NCI-H2196 treated with DMSO at 0.1 percent for 48 hours (cell line): ENCODE data around the gene GFI1B.

Experiments used
- DNase-seq: peaks from one replicate; lab custom pipeline; 2025; ENCODE audit not compliant: unreplicated experiment; lab: John Stamatoyannopoulos, UW

Gene GFI1B

DNA sequence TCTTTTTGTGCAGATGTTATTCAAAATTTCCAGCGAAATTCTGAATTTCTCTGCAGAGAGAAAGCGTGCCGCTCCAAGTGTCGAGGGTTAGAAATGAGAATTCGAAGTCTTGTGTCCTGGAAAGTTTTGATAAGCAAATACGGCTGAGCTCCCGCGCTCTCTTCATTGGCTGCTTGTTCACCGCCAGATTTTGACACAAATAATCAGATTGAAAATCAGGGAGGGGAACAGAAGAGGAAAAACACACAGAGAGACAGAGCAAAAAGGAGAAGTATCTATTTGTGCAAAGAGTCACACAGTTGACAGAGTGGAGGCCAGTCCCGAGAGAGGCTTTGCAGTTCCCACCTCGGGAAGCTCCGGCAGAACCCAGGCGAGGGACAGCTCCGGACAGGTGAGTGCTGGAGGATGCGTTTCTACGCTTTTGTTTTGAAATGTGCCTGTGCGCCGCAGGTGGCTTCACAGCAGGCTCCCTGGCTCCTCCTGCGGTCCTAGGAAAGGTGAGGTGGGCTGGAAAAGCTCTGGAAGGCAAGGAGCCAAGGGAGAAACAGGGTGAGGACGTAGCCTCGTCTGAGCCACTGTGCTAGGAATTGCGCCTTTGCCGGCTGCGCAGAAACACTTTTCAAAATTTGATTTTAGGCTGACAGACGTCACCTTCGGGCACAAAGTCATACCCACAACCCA is at the start of gene GFI1B:
Gene GFI1B (plus strand): TSS at position 244 of the 681 bp plus-strand sequence. CDS start 7,985 bp downstream, outside the sequence.
- no peak for DNase-seq

DNA sequence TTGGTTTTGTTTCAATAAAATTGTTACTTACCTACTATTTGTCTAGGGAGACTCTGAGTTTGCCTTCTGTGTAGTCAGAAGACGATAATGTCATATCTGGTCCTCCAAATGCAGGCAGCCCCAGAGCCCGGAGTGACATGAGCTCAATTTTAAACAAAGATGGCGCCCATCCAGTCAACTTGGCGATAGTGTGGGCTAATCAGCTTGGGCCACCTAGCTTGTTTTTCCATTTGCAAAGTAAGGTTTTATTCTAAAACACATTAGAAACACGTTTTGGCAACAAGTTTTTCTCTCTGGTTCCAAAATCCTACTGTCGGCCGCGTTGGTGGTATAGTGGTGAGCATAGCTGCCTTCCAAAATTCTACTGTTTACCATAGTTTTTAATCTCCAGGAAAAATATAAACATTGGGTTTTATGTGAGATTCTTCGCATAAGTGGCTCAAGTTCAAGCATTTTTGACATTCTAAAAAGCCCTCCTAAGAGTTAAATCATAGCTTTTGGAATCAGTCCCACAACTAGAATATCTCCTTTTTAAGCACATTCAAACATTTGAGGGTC is 47.2 kb upstream of the GFI1B start:
- DNase-seq: no peak

DNA sequence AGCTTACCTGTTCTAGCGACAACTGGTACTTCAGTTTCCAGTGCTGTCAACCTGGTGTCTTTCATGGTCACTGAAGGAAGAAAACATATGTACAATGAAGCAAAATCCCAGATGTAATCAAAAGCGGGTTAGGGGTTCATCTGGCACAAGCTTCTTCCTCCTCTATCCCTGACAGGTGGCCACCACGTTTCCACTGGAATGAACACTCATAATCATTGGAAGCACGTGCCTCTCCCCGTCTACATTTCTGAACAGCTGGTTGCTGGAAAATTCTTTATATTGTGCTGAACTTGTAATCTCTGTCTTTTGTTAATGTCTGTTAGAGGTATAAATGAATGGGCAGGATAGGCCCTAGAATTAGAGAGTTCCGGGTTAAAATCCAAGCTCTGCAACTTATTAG is 43.5 kb upstream of the GFI1B start:
- no peak for DNase-seq

DNA sequence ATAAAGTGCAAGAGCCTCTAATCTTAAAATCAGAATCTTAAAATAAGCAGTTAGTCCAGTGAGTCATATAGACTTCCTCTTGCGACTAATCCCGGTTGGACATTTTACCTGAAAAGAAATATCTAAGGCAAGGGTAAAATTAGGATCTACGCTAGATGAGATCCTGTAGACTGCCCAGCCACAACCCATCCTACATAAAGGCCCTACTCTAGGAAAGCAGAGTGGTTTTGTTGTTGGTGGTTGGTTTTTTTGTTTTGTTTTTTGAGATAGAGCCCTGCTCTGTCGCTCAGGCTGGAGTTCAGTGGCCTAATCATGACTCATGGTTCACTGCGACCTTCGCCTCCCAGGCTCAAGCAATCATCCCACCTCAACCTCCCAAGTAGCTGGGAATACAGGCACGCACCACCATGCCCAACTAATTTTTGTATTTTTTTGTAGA is 41.0 kb upstream of the GFI1B start:
- DNase-seq: no peak

DNA sequence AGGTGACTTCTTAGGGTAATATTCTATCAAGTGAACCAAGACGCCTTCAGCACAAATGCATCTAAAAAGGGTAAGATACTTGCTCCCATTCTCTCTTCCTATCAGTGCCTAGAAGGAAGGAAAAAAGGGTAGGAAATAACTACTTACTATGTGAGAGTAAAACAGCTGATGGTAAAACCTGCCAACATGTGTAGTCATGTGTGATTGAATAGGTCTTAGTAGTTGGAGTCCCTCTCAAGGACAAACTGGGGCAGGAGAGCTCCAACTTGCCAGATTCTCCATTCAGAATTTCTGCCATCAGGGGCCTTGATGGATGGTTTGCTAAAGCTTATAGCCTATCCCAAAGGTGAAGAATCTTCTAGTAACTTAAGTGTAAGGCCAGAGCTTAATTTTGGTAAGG is 39.3 kb upstream of the GFI1B start:
- DNase-seq: no peak

DNA sequence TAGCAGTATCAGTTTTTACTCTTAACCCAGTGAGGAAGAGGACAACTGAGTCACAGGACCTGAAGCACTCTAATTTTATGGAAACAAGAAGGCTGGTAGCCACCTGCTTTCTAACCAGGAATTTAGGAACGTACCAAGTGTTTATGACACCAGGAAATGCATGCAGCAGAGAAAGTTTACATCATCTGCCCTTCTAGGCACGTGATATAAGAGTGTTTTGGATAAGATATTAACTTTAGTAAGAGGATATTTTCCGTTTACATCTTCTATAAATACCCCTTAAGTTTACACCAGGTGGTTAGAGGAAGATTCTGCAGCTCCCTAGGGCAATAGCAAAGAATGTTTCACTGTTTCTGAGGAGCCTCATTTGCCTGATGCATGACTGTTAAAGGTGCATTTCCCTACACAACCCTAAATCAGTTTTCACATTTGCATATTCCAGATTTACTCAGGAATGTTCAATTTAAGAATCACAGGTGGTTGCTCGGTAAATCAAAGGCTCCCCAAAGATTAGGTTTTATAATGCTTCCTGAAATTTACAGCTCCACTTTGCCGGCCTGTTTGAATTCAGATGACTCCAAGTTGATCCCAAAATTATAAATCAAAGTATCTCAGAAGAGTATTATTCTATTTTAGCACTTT is 35.8 kb upstream of the GFI1B start:
- no peak for DNase-seq

DNA sequence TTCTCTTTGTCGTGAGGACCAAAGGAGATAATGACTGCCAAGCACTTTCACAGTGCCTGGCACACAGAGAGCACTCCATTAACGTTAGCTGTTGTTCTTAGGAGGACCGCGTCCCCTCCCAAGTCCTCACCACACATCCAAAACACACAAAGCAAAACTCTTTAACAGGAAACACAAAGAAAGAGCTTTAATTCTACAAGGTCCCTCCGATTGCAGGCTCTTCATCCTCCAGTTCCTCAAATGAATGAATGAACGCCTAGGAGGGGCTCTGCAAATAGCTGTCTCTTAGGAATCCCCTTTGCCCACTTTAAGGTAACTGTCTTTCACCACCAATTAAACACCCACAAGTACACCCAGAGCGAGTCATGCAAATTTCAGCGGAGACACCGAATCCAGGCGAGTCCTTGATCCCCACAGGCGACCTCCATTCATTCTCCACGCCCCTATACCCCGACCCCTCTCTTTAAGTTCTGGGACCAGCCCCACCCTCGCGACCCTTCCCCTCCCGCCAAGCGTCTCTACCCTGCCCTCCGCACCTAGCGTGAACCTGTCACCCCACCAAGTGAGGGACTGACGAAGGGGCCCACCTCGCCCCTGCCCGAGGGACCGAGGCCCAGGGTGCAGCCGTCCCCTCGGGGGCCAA is 34.7 kb upstream of the GFI1B start:
- no peak for DNase-seq

DNA sequence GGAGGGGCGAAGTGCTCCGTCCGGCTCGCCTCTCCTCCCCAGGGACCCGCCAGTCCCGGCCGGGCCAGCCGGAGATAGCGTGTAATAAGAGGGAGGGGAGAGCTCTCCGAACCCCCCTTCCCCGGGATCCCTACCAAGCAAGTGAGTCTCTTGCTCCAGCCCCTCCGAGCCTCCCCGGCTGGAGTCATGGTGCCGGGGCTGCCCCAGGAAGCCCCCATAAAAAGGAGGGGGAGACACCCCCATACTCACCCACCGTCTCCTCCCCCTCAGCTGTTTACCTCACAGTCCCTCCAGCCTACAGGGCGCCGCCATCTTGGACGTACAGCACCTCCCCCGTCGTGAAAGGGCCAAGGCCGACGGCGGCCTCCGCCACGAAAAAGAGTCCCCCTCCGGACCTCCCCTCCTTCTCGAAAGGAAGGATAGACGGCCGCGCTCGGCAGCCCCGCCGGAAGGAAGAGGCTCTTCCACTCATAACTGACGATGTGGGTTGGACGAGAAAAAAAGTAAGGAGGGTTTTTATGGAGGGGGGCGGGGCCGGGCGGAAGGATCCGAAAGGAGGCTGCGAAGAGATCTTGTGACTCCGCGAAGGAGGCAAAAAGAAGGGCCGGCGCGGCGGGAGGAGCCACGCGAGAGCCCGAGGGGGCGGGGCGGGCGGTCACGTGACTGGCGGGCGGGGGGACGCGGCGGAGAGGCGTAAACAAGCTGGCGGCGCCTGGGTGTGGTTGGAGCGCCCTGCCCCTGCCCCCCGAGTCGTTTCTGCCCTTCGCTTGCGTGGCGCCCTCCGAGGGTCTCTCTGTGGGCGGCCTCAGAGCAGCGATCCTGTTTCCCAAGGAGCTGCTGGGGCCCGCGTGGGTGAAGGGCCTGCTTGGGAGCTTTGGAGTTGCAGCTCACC is 34.0 kb upstream of the GFI1B start, which contains the start of gene TSC1:
Gene TSC1 (minus strand): TSS at position 323 of the 892 bp plus-strand sequence. CDS start 15,744 bp downstream, outside the sequence.
- peak; percentile 95 for DNase-seq

DNA sequence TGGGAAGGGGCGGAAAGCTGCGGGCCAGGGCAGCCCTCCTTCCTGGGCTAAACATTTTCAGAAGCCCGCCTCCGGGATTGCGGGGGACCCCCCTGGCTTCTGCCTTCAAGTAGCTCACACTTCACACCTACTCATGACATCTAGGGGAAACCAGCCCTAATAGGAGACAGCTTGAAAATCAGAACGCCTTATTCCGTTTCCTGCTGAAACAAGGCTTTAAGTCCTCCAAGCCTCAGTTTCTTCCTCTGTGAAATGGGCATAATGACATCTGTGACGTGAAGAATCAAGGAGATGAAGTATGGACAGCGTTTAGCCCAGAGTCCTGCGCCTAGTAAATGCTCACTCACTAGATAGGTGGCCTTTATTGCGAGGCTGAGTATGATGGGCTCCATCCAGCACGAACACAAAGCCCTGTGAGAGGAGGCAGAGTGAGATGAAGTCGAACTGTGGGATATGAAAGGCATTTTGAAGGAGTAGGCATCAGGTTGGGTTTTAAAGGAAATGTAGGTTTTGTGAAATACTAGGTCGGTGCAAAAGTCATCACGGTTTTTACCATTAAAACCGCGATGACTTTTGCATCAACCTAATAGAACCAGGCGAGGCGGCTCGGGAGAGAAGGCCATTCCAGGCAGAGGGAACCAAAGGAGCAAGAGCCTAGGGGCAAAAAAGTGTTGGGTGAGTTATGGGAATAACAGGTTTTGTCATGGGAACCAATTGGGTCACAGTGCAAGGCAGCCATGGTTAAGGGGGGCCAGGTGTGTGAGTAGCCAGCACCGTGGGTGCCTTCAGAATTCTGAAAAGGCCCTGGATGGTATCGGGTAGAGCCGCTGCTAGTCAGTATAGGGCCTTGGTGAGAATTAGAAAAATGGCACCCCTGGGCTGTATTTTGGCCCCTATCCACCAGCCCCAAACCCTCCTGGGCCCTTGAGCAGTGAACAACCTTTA is 33.0 kb upstream of the GFI1B start:
- no peak for DNase-seq

DNA sequence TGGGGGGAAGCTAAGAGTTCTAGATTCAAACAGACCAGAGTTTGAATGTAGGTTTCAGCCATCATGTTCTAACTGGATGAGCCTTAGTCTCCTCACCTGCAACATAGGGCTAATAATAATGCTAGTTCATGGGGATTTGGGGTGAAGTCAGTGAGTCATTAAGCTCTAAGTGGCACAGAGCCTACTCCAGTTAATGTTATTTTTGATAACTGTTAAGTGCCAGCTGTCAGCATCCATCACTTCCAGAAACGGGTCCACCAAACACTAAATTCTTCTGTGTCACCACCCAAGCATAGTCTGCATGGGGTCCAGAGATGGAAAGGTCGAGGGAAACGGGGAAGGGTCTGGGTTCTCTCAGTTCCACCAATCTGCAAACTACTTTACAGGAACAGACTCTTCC is 32.3 kb upstream of the GFI1B start:
- no peak for DNase-seq

DNA sequence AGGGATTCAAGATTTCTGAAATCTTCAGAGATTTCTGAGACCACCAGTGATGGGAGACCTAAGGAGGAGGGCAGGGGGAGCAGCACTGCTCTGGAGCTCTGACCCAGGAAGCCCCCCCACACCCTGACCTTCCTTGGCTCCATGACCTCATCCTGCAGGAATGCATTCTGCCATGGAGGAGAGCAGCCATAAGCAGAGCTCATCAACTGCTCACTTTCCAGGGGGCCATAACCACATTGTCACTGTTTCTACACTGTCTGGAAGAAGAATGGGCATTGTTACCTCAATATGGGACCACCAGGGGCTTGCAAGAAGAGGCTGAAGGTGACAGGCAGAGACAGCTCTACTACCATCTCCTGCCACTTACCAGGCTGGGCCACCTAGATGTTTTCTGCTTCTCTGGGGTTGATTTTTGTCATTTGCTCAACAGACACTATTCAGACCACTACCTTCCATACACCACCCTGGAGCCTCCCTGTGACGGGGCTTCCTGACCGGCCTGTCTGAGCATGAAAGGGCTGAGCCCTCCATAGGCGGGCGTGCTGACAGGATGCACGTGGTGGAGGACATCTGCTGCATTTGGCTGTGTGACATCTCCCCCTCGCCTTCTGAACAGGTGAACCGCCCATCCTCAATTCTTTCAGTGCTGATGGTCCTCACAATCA is 31.7 kb upstream of the GFI1B start:
- DNase-seq: no peak

DNA sequence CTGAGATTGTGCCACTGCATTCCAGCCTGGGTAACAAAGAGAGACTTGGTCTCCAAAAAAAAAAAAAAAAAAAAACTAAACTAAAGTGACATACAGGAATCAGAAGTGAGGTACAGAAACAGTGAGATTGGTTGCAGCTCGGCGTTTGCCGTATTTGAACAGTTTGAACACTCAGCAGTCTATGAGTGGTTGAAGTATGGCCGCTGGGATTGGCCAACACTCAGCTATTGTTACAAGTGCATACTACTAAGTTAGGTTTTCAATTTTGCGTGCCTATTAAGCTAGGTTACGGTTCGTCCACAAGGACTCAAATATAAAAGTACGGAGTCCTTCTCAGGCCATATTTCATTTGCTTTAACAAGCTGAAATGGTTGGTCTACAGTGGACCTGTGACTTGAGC is 30.7 kb upstream of the GFI1B start:
- DNase-seq: no peak

DNA sequence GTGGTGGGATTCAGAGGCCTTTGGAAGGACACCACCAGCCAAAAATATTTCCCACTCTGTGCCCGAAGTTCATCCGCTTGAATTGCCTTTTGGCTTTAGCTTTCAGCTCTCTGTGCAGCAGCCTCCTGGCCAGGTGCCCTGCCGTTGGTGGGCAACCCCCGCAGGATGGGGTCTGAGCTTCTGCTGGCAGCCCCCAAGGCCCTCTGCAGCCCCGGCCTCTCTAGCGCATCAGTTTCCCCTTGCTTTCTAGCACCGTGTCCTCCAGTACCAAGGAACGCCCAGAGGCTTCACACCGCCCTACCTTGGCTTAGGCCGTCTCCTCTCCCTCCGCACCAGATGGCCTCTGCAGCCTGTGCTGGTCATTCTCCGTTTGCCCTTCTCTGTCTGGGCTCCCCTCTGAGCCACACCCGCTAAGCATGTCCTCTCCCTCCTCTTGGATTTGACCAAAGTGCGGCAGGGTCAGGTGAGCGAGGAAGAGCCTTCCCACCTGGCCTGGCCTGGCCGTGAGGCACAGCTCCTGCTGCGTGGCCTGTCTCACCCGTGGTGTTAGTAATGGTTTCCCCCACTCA is 29.9 kb upstream of the GFI1B start:
- DNase-seq: no peak

DNA sequence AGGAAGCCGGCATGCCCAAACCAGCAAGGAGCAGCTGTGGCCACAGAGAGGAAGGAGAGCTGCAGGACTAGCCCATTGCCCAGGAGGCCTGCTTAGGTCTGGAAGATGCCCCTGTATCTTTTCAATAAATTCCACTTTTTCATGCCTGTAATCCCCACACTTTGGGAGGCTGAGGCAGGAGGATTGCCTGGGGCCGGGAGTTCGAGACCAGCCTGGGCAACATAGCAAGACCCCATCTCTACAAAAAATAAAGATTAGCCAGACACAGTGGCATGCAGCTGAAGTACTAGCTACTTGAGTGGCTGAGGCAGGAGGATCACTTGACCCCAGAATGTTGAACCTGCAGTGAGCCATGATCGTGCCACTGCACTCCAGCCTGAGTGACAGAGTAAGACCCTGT is 28.8 kb upstream of the GFI1B start:
- DNase-seq: no peak

DNA sequence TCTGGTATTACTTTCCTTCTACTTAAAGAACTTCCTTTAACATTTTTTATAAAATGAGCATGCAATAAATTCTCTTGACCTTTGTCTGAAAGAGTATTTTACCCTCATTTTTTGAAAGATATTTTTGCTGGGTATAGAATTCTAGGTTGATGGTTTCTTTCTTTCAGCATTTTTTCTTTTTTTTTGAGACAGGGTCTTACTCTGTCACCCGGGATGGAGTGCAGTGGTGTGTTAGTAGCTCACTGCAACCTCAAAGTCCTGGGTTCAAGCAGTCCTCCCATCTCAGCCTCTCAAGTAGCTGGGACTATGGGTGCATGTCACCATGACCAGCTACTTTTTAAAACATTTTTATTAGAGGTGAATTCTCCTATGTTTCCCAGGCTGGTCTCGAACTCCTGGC is 23.4 kb upstream of the GFI1B start:
- no peak for DNase-seq

DNA sequence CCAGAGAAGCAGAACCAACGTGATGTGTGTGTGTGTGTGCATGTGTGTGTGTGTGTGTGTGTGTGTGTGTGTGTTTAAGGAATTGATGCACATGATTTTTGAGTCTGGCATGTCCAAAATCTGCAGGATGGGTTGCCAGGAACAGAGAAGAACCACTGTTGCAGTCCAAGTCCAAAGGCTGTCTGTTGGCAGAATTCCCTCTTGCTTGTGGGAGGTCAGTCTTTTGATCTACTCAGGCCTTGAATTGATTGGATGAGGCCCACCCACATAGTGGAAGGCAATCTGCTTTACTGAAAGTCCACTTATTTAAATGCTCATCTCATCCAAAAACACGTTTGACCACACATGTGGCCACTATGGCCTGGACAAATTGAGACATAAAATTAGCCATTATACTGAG is 22.7 kb upstream of the GFI1B start:
- no peak for DNase-seq

DNA sequence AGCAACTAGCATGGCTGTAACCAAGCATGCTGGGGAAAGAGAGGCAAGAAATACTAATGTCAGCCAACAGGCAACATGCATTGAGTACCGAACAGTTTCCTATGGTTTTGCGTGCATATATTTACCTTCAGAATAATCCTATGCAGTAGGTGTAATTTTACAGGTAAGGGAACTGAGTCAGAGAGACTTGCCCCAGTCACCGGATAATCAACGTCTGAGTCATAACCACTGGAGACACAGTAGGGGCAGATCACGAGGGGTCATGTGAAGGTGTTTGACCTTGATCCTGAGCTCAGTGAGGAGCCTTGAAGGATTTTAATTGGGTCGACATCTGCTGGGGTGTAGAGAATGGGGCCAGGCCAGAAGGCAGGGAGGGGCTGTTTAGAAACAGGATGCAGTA is 20.7 kb upstream of the GFI1B start:
- no peak for DNase-seq

DNA sequence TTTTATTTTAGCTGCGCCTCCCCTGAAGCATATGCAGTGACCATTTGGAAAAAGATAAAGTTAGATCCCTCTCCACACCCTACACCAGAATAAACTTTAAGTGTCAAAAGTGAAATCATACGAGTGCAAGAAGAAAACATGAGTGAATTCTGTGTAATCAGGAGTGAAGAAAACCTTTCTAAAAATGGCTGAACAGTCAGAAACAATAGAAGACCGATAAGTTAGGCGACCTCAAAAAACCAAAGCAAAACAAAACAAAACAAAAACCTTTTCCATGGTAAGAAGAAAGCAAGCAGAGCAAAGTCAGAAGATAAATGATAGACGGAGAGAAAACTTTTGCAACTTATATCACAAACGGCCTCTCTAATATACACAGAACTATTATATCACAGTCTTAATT is 17.5 kb upstream of the GFI1B start:
- no peak for DNase-seq

DNA sequence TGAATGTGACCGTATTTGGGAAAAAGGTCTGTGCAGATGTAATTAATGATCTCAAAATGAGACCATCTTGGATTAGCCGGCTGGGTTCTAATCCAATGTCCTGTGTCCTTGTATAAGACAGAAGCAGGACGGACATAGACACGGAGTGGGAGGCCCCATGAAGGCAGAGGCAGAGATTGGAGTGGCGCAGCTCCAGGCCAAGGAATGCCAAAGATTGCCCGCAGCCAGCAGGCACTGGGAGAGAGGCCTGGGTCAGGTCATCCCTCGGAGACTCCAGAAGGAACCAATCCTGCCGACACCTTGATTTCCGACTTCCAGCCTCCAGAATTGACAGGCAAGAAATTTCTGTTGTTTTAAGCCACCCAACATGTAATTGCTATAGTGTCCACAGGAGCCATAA is 13.0 kb upstream of the GFI1B start:
- no peak for DNase-seq
